Natural killer cell (primary cell): Measurements from ENCODE around the gene G6PC1. TPM values are rescaled to one million over a fixed set of nuclear protein-coding genes. Genes with fewer than 3 reads are reported as not detected.
"Not testable (repeated sequence)": the region's sequence is repeated elsewhere in the genome, so short reads cannot be mapped to it uniquely, and the experiment has no call there.

Experiments
- ATAC-seq, 3 donors: fragments of 150-1000 bp in 2 of 3; fragments of 200-7000 bp in 1 of 3; cut with Tn5 transposase; 1 replicate in 1 of 3; 2 replicates in 2 of 3; pipeline ENCODE4 v1.10.0; 2021; ENCODE audit warnings: mild to moderate bottlenecking in 2 of 3, moderate library complexity in 2 of 3
- DNase-seq, 2 donors: peaks; one replicate each; pipeline versions ENCODE4 v3.0.0 to v3.0.0-alpha.2; 2013 to 2021; ENCODE audit warnings: mixed read lengths in 1 of 2
- H3K27ac ChIP-seq: one replicate; pipeline ENCODE4 v1.5.1; 2013; ENCODE audit warnings: mild to moderate bottlenecking, low read length
- H3K27me3 ChIP-seq: one replicate; pipeline ENCODE4 v1.6.1; 2013; ENCODE audit warnings: low read length; ENCODE audit not compliant: control insufficient read depth, insufficient read depth
- H3K36me3 ChIP-seq: one replicate; pipeline ENCODE4 v1.6.1; 2013; ENCODE audit warnings: low read length; ENCODE audit not compliant: control insufficient read depth, insufficient read depth
- H3K4me1 ChIP-seq: one replicate; pipeline ENCODE4 v1.6.1; 2013; ENCODE audit warnings: low read length; ENCODE audit not compliant: control insufficient read depth, insufficient read depth
- H3K4me3 ChIP-seq: one replicate; pipeline ENCODE4 v1.5.1; 2013; ENCODE audit warnings: low read length
- H3K9me3 ChIP-seq: one replicate; pipeline ENCODE4 v1.6.1; 2013; ENCODE audit warnings: low read length; ENCODE audit not compliant: control insufficient read depth, insufficient read depth
- H3K27ac Mint-ChIP-seq, 2 donors: one replicate each; pipeline ENCODE4 v1.8.0; 2022; ENCODE audit warnings: mild to moderate bottlenecking in 2 of 2, mixed read lengths in 2 of 2, moderate library complexity in 1 of 2
- H3K27me3 Mint-ChIP-seq, 2 donors: one replicate each; pipeline ENCODE4 v1.8.0; 2022; ENCODE audit warnings: low read depth in 2 of 2, mixed read lengths in 2 of 2
- H3K36me3 Mint-ChIP-seq: one replicate; pipeline ENCODE4 v1.8.0; 2022; ENCODE audit warnings: mixed read lengths
- H3K4me1 Mint-ChIP-seq, 2 donors: one replicate each; pipeline ENCODE4 v1.8.0; 2022; ENCODE audit warnings: mixed read lengths in 2 of 2
- H3K4me3 Mint-ChIP-seq: one replicate; pipeline ENCODE4 v1.8.0; 2022; ENCODE audit warnings: mild to moderate bottlenecking, moderate library complexity, mixed read lengths
- H3K9me3 Mint-ChIP-seq, 2 donors: one replicate each; pipeline ENCODE4 v1.8.0; 2022; ENCODE audit warnings: mixed read lengths in 2 of 2
- CTCF ChIP-seq: fragments of 200-600 bp; IDR thresholded peaks from one replicate; pipeline ENCODE4 v1.8.0; 2022; ENCODE audit warnings: antibody characterized with exemption
- WGBS: methylation state at CpG from one replicate; pipeline ENCODE4 v1.1.7; 2013; ENCODE audit warnings: missing lambda C conversion rate; ENCODE audit not compliant: insufficient coverage; 5-methylcytosine and 5-hydroxymethylcytosine counted together
- intact Hi-C: fragments of 100-400 bp; cut with micrococcal nuclease; formaldehyde crosslinking; loops from one replicate; pipeline ENCODE4 v1.14.2; 2022
- total RNA-seq, 4 donors: library from RNA; stranded (reverse); fragments of 120-200 nt in 1 of 4; gene quantifications; one replicate each; pipeline versions ENCODE4 v1.2.3 to v1.2.4, GENCODE V29; 2013 to 2022

G6PC1 gene
- total RNA-seq, 3 donors from 2014 or later (not counting 1 experiment from before 2014, with no cell fraction given) = not detected

GRCh38 chr17:42868338-42868737, 32.3 kb upstream of the G6PC1 start:
- H3K9me3 ChIP-seq = no peaks in the 10 kb centered on the region
- Mint-ChIP-seq H3K36me3 (no peaks in the 10 kb centered on the region), H3K4me3 (no peak overlapping the region), H3K9me3 (no peaks in the 10 kb centered on the region), H3K4me1 (no peaks in the 10 kb centered on the region), H3K27ac (no peak overlapping the region), H3K27me3 (peaks cover 14 to 16% of the 10 kb centered on the region in 2 donors)
- H3K4me1 ChIP-seq = no peaks in the 10 kb centered on the region
- intact Hi-C loops = no loop called here
- no peaks in the 10 kb centered on the region for H3K36me3 ChIP-seq
- WGBS = 89% methylated on average over 12 of the region's 12 CpGs
- no peak overlapping the region for H3K27ac ChIP-seq
- ATAC-seq (no peak), DNase-seq (no peak)
- H3K27me3 ChIP-seq = no peaks in the 10 kb centered on the region
- no peak overlapping the region for H3K4me3 ChIP-seq
- TF ChIP-seq CTCF = no peak

- Histone ChIP-seq H3K4me1 (no peaks in the 10 kb centered on the region), H3K36me3 (no peaks in the 10 kb centered on the region), H3K27me3 (no peaks in the 10 kb centered on the region), H3K4me3 (no peak overlapping the region), H3K9me3 (no peaks in the 10 kb centered on the region), H3K27ac (no peak overlapping the region)
- 92% methylated on average over 4 of the region's 4 CpGs for WGBS
- H3K9me3 Mint-ChIP-seq = no peaks in the 10 kb centered on the region
- no peaks in the 10 kb centered on the region for H3K4me1 Mint-ChIP-seq
- ATAC-seq (no peak), DNase-seq (no peak)
- H3K4me3 Mint-ChIP-seq = no peak overlapping the region
- no peak for TF ChIP-seq CTCF
- intact Hi-C loops = no loop called here
- H3K36me3 Mint-ChIP-seq = no peaks in the 10 kb centered on the region
- H3K27ac Mint-ChIP-seq = no peak overlapping the region
- peaks cover 8% of the 10 kb centered on the region in 2 donors for H3K27me3 Mint-ChIP-seq
Observed at GRCh38 chr17:42871647-42872046, 29.0 kb upstream of the G6PC1 start.

- no peaks in the 10 kb centered on the region for H3K4me1 Mint-ChIP-seq
- H3K27me3 Mint-ChIP-seq = peaks cover 7 to 8% of the 10 kb centered on the region in 2 donors
- 83% methylated on average over 9 of the region's 13 CpGs for WGBS
- no peaks in the 10 kb centered on the region for H3K4me1 ChIP-seq
- DNase-seq = no peak
- H3K27ac Mint-ChIP-seq = no peak overlapping the region
- H3K27me3 ChIP-seq = no peaks in the 10 kb centered on the region
- no peaks in the 10 kb centered on the region for H3K36me3 Mint-ChIP-seq
- H3K4me3 ChIP-seq = no peak overlapping the region
- intact Hi-C loops = no loop called here
- H3K36me3 ChIP-seq = no peaks in the 10 kb centered on the region
- no peak overlapping the region for H3K4me3 Mint-ChIP-seq
- ATAC-seq = no peak
- H3K9me3 ChIP-seq = no peaks in the 10 kb centered on the region
- TF ChIP-seq CTCF = no peak
- H3K27ac ChIP-seq = no peak overlapping the region
- H3K9me3 Mint-ChIP-seq = no peaks in the 10 kb centered on the region
Observed at GRCh38 chr17:42872251-42872965, 28.2 kb upstream of the G6PC1 start.

GRCh38 chr17:42873315-42873714, 27.3 kb upstream of the G6PC1 start:
- DNase-seq (no peak), ATAC-seq (no peak)
- intact Hi-C loops = no loop called here
- WGBS = 88% methylated on average over 6 of the region's 6 CpGs
- no peaks in the 10 kb centered on the region for H3K36me3 ChIP-seq
- H3K4me1 ChIP-seq = no peaks in the 10 kb centered on the region
- Mint-ChIP-seq H3K4me3 (no peak overlapping the region), H3K9me3 (no peaks in the 10 kb centered on the region), H3K4me1 (no peaks in the 10 kb centered on the region), H3K36me3 (no peaks in the 10 kb centered on the region), H3K27me3 (peaks cover 7 to 8% of the 10 kb centered on the region in 2 donors), H3K27ac (no peak overlapping the region)
- H3K9me3 ChIP-seq = no peaks in the 10 kb centered on the region
- H3K27me3 ChIP-seq = no peaks in the 10 kb centered on the region
- TF ChIP-seq CTCF = no peak
- H3K27ac ChIP-seq = no peak overlapping the region
- no peak overlapping the region for H3K4me3 ChIP-seq

- H3K27ac Mint-ChIP-seq, intact Hi-C loops, ATAC-seq, H3K27me3 ChIP-seq, H3K27me3 Mint-ChIP-seq, H3K4me1 ChIP-seq, H3K27ac ChIP-seq, H3K4me1 Mint-ChIP-seq, H3K9me3 ChIP-seq, H3K36me3 ChIP-seq, H3K4me3 Mint-ChIP-seq, H3K9me3 Mint-ChIP-seq, H3K36me3 Mint-ChIP-seq, DNase-seq, H3K4me3 ChIP-seq: not testable (repeated sequence)
- 80% methylated on average over 5 of the region's 12 CpGs for WGBS
Observed at GRCh38 chr17:42873932-42874695, 26.5 kb upstream of the G6PC1 start.
